Stimulated activated CD8-positive, alpha-beta memory T cell treated with anti-CD3 and anti-CD28 coated beads, Interleukin-12 subunit alpha, Interleukin-12 subunit beta, amount 100 ng/mL, for 24 hours (primary cell): Measurements from ENCODE around the gene SGSM2.

Source experiments
- DNase-seq: peaks from one replicate; pipeline ENCODE4 v3.0.0-alpha.2; 2020; ENCODE audit errors: extremely low read depth

SGSM2 gene

GRCh38 chr17:2336215-2336851, 968 bp upstream of the SGSM2 start, which contains the start of gene TSR1:
Gene TSR1 (minus strand): TSS chr17:2336457. CDS start chr17:2336427, 30 bp downstream.
- DNase-seq: peak; percentile 82

- no peak for DNase-seq
Observed at GRCh38 chr17:2337544-2338314, 428 bp downstream of the SGSM2 start.

- no peak for DNase-seq
Observed at GRCh38 chr17:2338315-2338657, 985 bp downstream of the SGSM2 start.

GRCh38 chr17:2343421-2343820, 6.1 kb downstream of the SGSM2 start:
- DNase-seq: no peak

GRCh38 chr17:2344528-2344927, 7.2 kb downstream of the SGSM2 start:
- no peak for DNase-seq

- no peak for DNase-seq
Observed at GRCh38 chr17:2346475-2346874, 9.2 kb downstream of the SGSM2 start.

- no peak for DNase-seq
Observed at GRCh38 chr17:2347805-2348685, 10.7 kb downstream of the SGSM2 start.

- DNase-seq: no peak
Observed at GRCh38 chr17:2351269-2351668, 14.0 kb downstream of the SGSM2 start.

GRCh38 chr17:2354311-2354710, 17.0 kb downstream of the SGSM2 start:
- DNase-seq: no peak

GRCh38 chr17:2357237-2357636, 19.9 kb downstream of the SGSM2 start:
- DNase-seq: no peak

- DNase-seq: no peak
Observed at GRCh38 chr17:2357931-2358434, 20.7 kb downstream of the SGSM2 start.

GRCh38 chr17:2361010-2361760, 23.9 kb downstream of the SGSM2 start:
- DNase-seq: no peak

GRCh38 chr17:2362016-2362415, 24.7 kb downstream of the SGSM2 start:
- DNase-seq: no peak

GRCh38 chr17:2362416-2362815, 25.1 kb downstream of the SGSM2 start:
- DNase-seq: no peak

- no peak for DNase-seq
Observed at GRCh38 chr17:2362881-2363280, 25.6 kb downstream of the SGSM2 start.

- DNase-seq: no peak
Observed at GRCh38 chr17:2363318-2363717, 26.0 kb downstream of the SGSM2 start.

- DNase-seq: no peak
Observed at GRCh38 chr17:2363851-2364762, 26.8 kb downstream of the SGSM2 start.

GRCh38 chr17:2364763-2365116, 27.4 kb downstream of the SGSM2 start:
- no peak for DNase-seq

GRCh38 chr17:2365132-2365531, 27.8 kb downstream of the SGSM2 start:
- no peak for DNase-seq

- no peak for DNase-seq
Observed at GRCh38 chr17:2366747-2367494, 29.6 kb downstream of the SGSM2 start.
